Measurements from ENCODE around the gene CD3G.

CD3G gene

GRCh38 chr11:118322721-118323120 is 21.4 kb upstream of the CD3G start:
- DNase-seq (ENCODE audit: low read depth in 2 of 3, low spot score in 2 of 3): no peak

GRCh38 chr11:118325283-118325682 is 18.9 kb upstream of the CD3G start:
- DNase-seq (ENCODE audit: low read depth in 2 of 3, low spot score in 2 of 3): no peak

GRCh38 chr11:118328745-118329144 is 15.4 kb upstream of the CD3G start:
- DNase-seq (ENCODE audit: low read depth in 2 of 3, low spot score in 2 of 3): no peak

GRCh38 chr11:118334745-118335144 is 9.4 kb upstream of the CD3G start:
- DNase-seq (ENCODE audit: low read depth in 2 of 3, low spot score in 2 of 3): no peak

- DNase-seq (ENCODE audit: low read depth in 2 of 3, low spot score in 2 of 3): peak; percentile 68 to 82 (median 71)
Observed at GRCh38 chr11:118338637-118339061, 5.5 kb upstream of the CD3G start.

GRCh38 chr11:118339281-118339961 is 4.7 kb upstream of the CD3G start:
- no peak for DNase-seq (ENCODE audit: low read depth in 2 of 3, low spot score in 2 of 3)

GRCh38 chr11:118340449-118340848 is 3.7 kb upstream of the CD3G start:
- no peak for DNase-seq (ENCODE audit: low read depth in 2 of 3, low spot score in 2 of 3)

GRCh38 chr11:118341261-118341660 is 2.9 kb upstream of the CD3G start:
- no peak for DNase-seq (ENCODE audit: low read depth in 2 of 3, low spot score in 2 of 3)

GRCh38 chr11:118341815-118342489 is 2.2 kb upstream of the CD3G start:
- no peak for DNase-seq (ENCODE audit: low read depth in 2 of 3, low spot score in 2 of 3)

- peak in 1 of 3 experiments; percentile 36 for DNase-seq (ENCODE audit: low read depth in 2 of 3, low spot score in 2 of 3)
Observed at GRCh38 chr11:118342503-118343161, 1.5 kb upstream of the CD3G start, which contains the start of gene CD3D. Gene CD3D (minus strand): TSS chr11:118342705. CDS start chr11:118342607, 98 bp downstream.

GRCh38 chr11:118343248-118343647 is 896 bp upstream of the CD3G start:
- no peak for DNase-seq (ENCODE audit: low read depth in 2 of 3, low spot score in 2 of 3)

- DNase-seq (ENCODE audit: low read depth in 2 of 3, low spot score in 2 of 3): no peak
Observed at GRCh38 chr11:118349475-118349874, 5.3 kb downstream of the CD3G start.

- DNase-seq (ENCODE audit: low read depth in 2 of 3, low spot score in 2 of 3): no peak
Observed at GRCh38 chr11:118353084-118353710, 9.1 kb downstream of the CD3G start.

GRCh38 chr11:118358071-118358470 is 13.9 kb downstream of the CD3G start:
- no peak for DNase-seq (ENCODE audit: low read depth in 2 of 3, low spot score in 2 of 3)

GRCh38 chr11:118359295-118359958 is 15.3 kb downstream of the CD3G start, which contains the start of gene UBE4A:
Gene UBE4A (plus strand): TSS chr11:118359600. CDS start chr11:118365081, 5,481 bp downstream.
- peak; percentile 96 to 99 (median 98) for DNase-seq (ENCODE audit: low read depth in 2 of 3, low spot score in 2 of 3)

- DNase-seq (ENCODE audit: low read depth in 2 of 3, low spot score in 2 of 3): no peak
Observed at GRCh38 chr11:118364956-118365615, 20.9 kb downstream of the CD3G start.

GRCh38 chr11:118366287-118366686 is 22.1 kb downstream of the CD3G start:
- DNase-seq (ENCODE audit: low read depth in 2 of 3, low spot score in 2 of 3): no peak

- DNase-seq (ENCODE audit: low read depth in 2 of 3, low spot score in 2 of 3): no peak
Observed at GRCh38 chr11:118370774-118371173, 26.6 kb downstream of the CD3G start.

- DNase-seq (ENCODE audit: low read depth in 2 of 3, low spot score in 2 of 3): no peak
Observed at GRCh38 chr11:118373263-118373662, 29.1 kb downstream of the CD3G start.

- no peak for DNase-seq (ENCODE audit: low read depth in 2 of 3, low spot score in 2 of 3)
Observed at GRCh38 chr11:118373871-118374270, 29.7 kb downstream of the CD3G start.

All from activated CD8-positive, alpha-beta memory T cell treated with anti-CD3 and anti-CD28 coated beads for 48 hours (primary cell).